BLaER1 (cell line): ENCODE measurements around the gene GFOD1.

Source experiments
- H3K27ac ChIP-seq: shearing (Covaris generic); formaldehyde crosslinking; 2 replicates; pipeline ENCODE4 v1.8.1; 2022
- H3K27me3 ChIP-seq: shearing (Covaris generic); formaldehyde crosslinking; 2 replicates; pipeline ENCODE4 v1.8.1; 2022
- H3K36me3 ChIP-seq: shearing (Covaris generic); formaldehyde crosslinking; 2 replicates; pipeline ENCODE4 v1.8.1; 2022
- H3K4me1 ChIP-seq: shearing (Covaris generic); formaldehyde crosslinking; 2 replicates; pipeline ENCODE4 v1.8.1; 2022
- H3K4me2 ChIP-seq: shearing (Covaris generic); formaldehyde crosslinking; 2 replicates; pipeline ENCODE4 v1.8.1; 2022
- H3K4me3 ChIP-seq: shearing (Covaris generic); formaldehyde crosslinking; 2 replicates; pipeline ENCODE4 v1.8.1; 2022
- H3K9ac ChIP-seq: shearing (Covaris generic); formaldehyde crosslinking; 2 replicates; pipeline ENCODE4 v1.8.1; 2022
- H3K9me3 ChIP-seq: shearing (Covaris generic); formaldehyde crosslinking; 2 replicates; pipeline ENCODE4 v1.8.1; 2022
- H4K20me1 ChIP-seq: shearing (Covaris generic); formaldehyde crosslinking; 2 replicates; pipeline ENCODE4 v1.8.1; 2022
- Cebpa-rat ChIP-seq: shearing (Covaris generic); IDR thresholded peaks from 2 replicates; pipeline ENCODE4 v1.8.1; 2022

The GFOD1 gene

DNA sequence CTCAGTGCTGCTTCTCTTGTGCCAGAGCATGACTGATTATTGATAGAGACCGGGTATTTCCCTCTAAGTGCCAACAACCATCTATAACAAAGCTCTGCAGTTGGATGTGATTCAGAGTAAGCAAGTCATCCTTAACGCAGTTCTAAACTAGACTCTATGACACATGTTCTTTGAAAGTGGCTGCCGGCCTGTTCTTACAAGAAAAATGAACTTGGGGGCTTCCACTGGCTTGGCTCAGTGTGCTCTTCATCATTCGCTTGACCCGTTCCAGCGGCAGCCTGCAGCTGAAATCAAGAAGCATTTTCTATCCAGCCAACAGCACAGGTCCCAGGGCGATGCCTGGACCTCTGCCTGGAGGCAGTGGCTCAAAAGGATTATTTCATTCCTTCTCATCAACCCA lies 29.8 kb downstream of the GFOD1 start:
- H3K4me1 ChIP-seq: peaks cover 37% of the 10 kb centered on the region
- no peak for TF ChIP-seq Cebpa-rat

DNA sequence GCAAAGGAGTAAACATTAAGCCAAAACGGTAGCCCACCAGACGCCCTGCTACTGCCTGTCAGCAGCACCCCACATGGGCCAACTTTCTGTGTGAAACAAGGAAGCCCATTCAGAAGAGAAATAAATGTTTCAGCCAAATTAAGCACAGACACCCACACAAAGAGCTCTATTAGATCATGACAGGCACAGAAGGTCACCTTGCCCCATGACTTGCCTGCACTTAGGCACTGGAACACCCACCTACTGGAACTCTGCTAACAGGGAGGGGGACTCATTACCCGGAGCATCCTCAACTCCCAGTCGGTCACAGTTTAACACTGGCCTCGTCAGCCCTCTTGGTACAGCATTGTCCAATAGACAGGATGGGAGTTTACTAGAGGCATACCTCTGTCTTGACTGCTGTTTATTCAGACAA lies 31.8 kb downstream of the GFOD1 start:
- H3K27ac ChIP-seq: no peak overlapping the region
- H3K27me3 ChIP-seq: no peaks in the 10 kb centered on the region
- H3K4me2 ChIP-seq: no peak overlapping the region
- peaks cover 21% of the 10 kb centered on the region for H3K36me3 ChIP-seq
- no peak overlapping the region for H3K9ac ChIP-seq
- peaks cover 30% of the 10 kb centered on the region for H3K4me1 ChIP-seq
- no peak for TF ChIP-seq Cebpa-rat
- no peak overlapping the region for H3K4me3 ChIP-seq
- H4K20me1 ChIP-seq: peaks cover 48% of the 10 kb centered on the region; the same call in 1 of the 2 replicates
- peaks cover 5% of the 10 kb centered on the region; the same call in 1 of the 2 replicates for H3K9me3 ChIP-seq

More for the DNA sequence above, 29.8 kb downstream of the GFOD1 start:
- no peak overlapping the region for H3K9ac ChIP-seq
- no peak overlapping the region for H3K4me2 ChIP-seq
- H3K9me3 ChIP-seq: 0 out of 2 replicates have a peak, but pooled peaks cover 5% of the 10 kb centered on the region
- H3K36me3 ChIP-seq: peaks cover 18% of the 10 kb centered on the region
- no peaks in the 10 kb centered on the region for H3K27me3 ChIP-seq
- H4K20me1 ChIP-seq: peaks cover 42% of the 10 kb centered on the region; the same call in 1 of the 2 replicates
- H3K4me3 ChIP-seq: no peak overlapping the region
- no peak overlapping the region for H3K27ac ChIP-seq

DNA sequence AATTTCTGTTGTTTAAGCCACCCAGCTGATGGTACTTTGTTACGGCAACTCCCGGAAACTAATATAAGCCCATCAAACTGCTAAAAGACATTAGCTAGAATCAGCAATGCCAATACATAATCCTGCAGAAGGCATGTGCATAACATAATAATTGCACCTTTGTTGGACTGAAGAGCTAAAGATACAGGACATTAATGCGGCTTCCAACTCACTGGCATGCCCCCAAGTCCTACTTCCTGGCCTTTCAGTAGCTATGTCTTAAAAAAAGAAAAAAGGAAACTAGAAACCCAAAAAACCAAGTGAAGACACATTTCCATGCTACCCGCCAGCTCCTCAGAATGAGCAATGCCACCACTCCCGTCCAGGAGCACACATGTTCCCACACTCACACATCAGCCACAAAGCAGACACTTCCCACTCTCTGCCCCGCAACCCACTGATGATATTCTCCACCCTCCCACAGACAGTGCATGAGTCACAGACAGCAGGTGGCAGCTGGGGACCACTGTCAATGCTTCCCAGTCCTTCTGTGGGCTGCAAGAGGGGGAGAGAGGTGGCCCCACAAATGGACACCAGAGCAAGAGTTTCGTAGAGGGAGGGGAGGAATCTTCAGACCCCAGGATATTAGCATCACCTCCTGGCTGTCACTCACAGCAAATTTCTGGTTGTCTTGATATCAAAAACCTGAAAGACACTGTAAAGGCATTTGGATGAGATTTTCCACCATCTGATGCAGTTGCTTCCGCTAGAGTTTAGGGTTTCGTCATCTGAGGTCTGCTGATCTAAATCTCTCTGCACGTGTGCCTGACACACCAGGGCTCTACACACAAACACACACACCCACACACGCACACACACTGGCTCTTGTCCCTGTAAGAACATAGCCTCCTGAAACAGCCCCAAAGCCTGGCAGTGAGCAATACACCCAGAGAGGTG lies 32.8 kb downstream of the GFOD1 start:
- no peak for TF ChIP-seq Cebpa-rat
- H3K9ac ChIP-seq: no peak overlapping the region
- peaks cover 24% of the 10 kb centered on the region for H3K36me3 ChIP-seq
- H3K4me3 ChIP-seq: no peak overlapping the region
- peak overlapping the region; percentile 43 for H3K4me2 ChIP-seq
- H3K27ac ChIP-seq: no peak overlapping the region
- H3K27me3 ChIP-seq: no peaks in the 10 kb centered on the region
- peaks cover 30% of the 10 kb centered on the region for H3K4me1 ChIP-seq
- H4K20me1 ChIP-seq: peaks cover 48% of the 10 kb centered on the region; the same call in 1 of the 2 replicates
- peaks cover 1% of the 10 kb centered on the region; the same call in 1 of the 2 replicates for H3K9me3 ChIP-seq

DNA sequence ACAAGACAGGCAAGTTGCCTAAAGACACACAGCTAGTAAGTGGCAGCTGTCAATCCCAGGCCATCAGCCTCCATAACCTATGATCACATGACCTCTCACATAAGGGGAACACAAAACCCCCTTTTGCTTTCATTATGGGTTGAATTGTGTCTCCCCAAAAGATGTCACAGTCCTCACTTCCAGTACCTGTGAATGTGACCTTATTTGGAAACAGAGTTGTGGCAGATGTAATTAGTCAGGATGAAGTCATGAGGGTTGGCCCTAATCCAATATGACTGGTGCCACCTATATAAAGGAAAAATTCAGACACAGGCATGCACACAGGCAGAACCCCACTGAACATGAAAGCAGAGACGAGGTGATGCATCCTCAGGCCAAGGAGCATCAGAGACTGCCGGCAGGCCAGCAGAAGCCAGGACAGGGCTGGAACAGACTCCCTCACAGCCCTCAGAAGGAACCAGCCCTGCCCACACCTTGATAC lies 33.6 kb downstream of the GFOD1 start:
- TF ChIP-seq Cebpa-rat: no peak

DNA sequence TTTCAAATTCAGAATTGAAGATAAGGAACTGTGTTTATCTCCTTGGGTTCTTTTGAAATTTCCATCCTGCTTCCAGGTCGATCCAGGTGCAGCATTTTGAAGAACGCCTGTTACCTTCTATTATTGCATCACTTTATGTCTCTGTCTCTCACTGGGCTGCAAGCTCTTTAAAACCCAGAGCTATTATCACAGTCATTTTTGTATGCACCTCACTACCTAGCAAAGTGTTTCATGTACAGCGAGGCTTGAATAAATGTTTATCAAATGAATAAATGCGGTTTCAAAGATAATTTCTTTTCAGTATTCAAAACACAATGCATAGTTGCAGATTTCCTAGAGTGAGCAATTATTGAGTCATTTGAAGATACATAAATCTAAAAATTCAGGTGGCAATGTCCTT lies 34.2 kb downstream of the GFOD1 start:
- Histone ChIP-seq H3K9me3 (peaks cover 8% of the 10 kb centered on the region; the same call in 1 of the 2 replicates), H3K27me3 (no peaks in the 10 kb centered on the region), H3K4me2 (no peak overlapping the region), H3K36me3 (peaks cover 24% of the 10 kb centered on the region), H3K9ac (no peak overlapping the region), H4K20me1 (peaks cover 50% of the 10 kb centered on the region; the same call in 1 of the 2 replicates), H3K4me3 (no peak overlapping the region), H3K27ac (no peak overlapping the region), H3K4me1 (peaks cover 39% of the 10 kb centered on the region)
- TF ChIP-seq Cebpa-rat: no peak

More for the DNA sequence above, 33.6 kb downstream of the GFOD1 start:
- Histone ChIP-seq H3K36me3 (peaks cover 24% of the 10 kb centered on the region), H3K4me1 (peaks cover 32% of the 10 kb centered on the region), H3K4me2 (peak overlapping the region; percentile 43), H4K20me1 (peaks cover 48% of the 10 kb centered on the region; the same call in 1 of the 2 replicates), H3K27ac (no peak overlapping the region), H3K9me3 (peaks cover 8% of the 10 kb centered on the region; the same call in 1 of the 2 replicates), H3K27me3 (no peaks in the 10 kb centered on the region), H3K4me3 (no peak overlapping the region), H3K9ac (no peak overlapping the region)

- H3K27ac ChIP-seq: no peak overlapping the region
- H3K4me2 ChIP-seq: no peak overlapping the region
- no peak overlapping the region for H3K4me3 ChIP-seq
- peaks cover 24% of the 10 kb centered on the region for H3K36me3 ChIP-seq
- peaks cover 51% of the 10 kb centered on the region; the same call in 1 of the 2 replicates for H4K20me1 ChIP-seq
- H3K9ac ChIP-seq: no peak overlapping the region
- peaks cover 45% of the 10 kb centered on the region for H3K4me1 ChIP-seq
- no peak for TF ChIP-seq Cebpa-rat
- no peaks in the 10 kb centered on the region for H3K27me3 ChIP-seq
- peaks cover 8% of the 10 kb centered on the region; the same call in 1 of the 2 replicates for H3K9me3 ChIP-seq
Measured at GRCh38 chr6:13452346-13453117, 34.9 kb downstream of the GFOD1 start.

DNA sequence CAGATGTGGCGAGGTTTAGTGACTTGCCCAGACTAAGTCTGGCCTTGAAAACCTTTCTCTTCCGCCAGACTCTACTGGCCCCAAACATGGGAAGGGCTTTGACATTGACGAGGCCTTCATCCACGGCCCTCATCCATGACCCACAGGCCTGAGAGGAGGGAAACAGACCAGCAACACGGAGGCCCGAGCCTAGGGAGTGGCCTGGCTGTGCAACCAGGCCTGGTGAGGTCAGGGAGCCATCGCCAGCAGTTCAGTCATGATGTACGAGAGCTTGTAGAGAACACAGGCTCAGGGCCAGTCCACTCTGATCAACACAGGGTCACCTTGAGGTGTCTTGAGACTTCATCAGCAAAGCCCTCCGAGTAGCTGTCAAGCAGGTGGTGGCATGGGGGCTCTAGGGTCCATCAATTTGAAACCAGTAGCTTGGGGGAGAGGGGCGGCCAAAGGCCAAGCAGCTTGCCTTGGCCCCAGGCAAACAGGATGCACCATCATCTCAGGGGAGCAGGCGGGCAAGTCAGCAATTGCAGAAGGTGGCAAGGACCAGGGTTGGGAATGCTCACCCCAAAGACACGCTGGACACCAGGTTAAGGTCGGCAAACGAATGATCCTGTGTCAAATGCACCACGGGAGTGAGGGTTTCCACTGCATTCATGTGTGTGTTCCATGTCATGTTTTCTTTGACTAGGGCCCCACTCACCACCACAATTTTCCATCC lies 36.1 kb downstream of the GFOD1 start:
- Histone ChIP-seq H3K4me3 (no peak overlapping the region), H3K27ac (no peak overlapping the region), H3K4me2 (no peak overlapping the region), H3K36me3 (peaks cover 24% of the 10 kb centered on the region), H3K9ac (no peak overlapping the region), H4K20me1 (peaks cover 43% of the 10 kb centered on the region; the same call in 1 of the 2 replicates), H3K9me3 (peaks cover 8% of the 10 kb centered on the region; the same call in 1 of the 2 replicates), H3K4me1 (peaks cover 49% of the 10 kb centered on the region), H3K27me3 (no peaks in the 10 kb centered on the region)
- TF ChIP-seq Cebpa-rat: no peak

DNA sequence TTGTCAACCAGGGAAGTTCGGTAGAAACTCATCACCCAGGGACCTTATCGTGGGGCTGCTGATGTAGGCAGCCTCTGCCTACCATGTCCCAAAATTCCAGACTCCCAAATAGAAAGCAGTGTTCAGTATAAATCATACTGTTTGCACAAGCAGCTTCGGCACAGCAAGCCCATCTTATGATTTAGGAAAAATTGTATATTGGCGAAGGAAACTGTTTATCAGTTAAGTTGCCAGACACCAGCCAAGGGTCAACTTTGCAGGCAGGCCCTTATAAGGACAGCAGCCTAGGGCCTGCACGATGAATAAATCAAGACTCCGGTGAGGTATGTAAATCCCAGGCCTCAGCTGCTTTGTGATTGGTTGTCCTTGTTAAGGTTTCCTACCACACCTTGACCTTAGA lies 36.8 kb downstream of the GFOD1 start:
- Histone ChIP-seq H3K4me1 (peaks cover 53% of the 10 kb centered on the region), H4K20me1 (peaks cover 43% of the 10 kb centered on the region; the same call in 1 of the 2 replicates), H3K27me3 (no peaks in the 10 kb centered on the region), H3K27ac (no peak overlapping the region), H3K36me3 (peaks cover 24% of the 10 kb centered on the region), H3K4me3 (no peak overlapping the region), H3K9me3 (peaks cover 8% of the 10 kb centered on the region; the same call in 1 of the 2 replicates), H3K9ac (no peak overlapping the region), H3K4me2 (no peak overlapping the region)
- no peak for TF ChIP-seq Cebpa-rat
